SK-N-SH (cell line): ENCODE results near the gene TOR2A. TPM values are rescaled to one million over a fixed set of nuclear protein-coding genes. Genes with fewer than 3 reads are reported as not detected.

ENCODE experiments used
- CTCF ChIA-PET: fragments of 300-600, 350-600 bp; formaldehyde crosslinking; extraction: SDS; loops from one replicate; lab custom pipeline; 2021; lab: Yijun Ruan, JAX
- POLR2A ChIA-PET: fragments of 350-600 bp; sonication (Branson Sonifier 250); formaldehyde crosslinking; extraction: SDS; loops from one replicate; lab custom pipeline; 2020; ENCODE audit warnings: antibody characterized with exemption, inconsistent platforms; lab: Yijun Ruan, JAX
- DNase-seq: peaks from one replicate; pipeline ENCODE4 v3.0.0; 2012
- H2AFZ ChIP-seq: fragments of 200-600 bp; sonication (generic); 2 replicates; pipeline ENCODE4 v1.8.1; 2016; ENCODE audit warnings: antibody characterized with exemption, mild to moderate bottlenecking, low read depth
- H3F3A ChIP-seq: fragments of 200-600 bp; sonication (generic); replicated peaks from 2 replicates; pipeline ENCODE3; 2016; ENCODE audit warnings: antibody characterized with exemption, mild to moderate bottlenecking; ENCODE audit not compliant: insufficient read depth
- H3K27ac ChIP-seq, 2 experiments: fragments of 200-500 bp in 1 of 2; fragments of 200-600 bp in 1 of 2; sonication (Bioruptor generic) in 1 of 2; sonication (generic), shearing (Covaris generic) in 1 of 2; 2 replicates each; pipeline versions ENCODE4 v1.5.1 to v1.6.1; 2014 to 2016; ENCODE audit warnings: low read depth in 2 of 2, inconsistent platforms in 1 of 2, low read length in 1 of 2, mild to moderate bottlenecking in 1 of 2, mixed read lengths in 1 of 2
- H3K27me3 ChIP-seq: fragments of 200-600 bp; sonication (generic), shearing (Covaris generic); 2 replicates; pipeline ENCODE4 v1.6.1; 2016; ENCODE audit warnings: mixed run types; ENCODE audit not compliant: insufficient read depth
- H3K36me3 ChIP-seq, 2 experiments: fragments of 200-500 bp in 1 of 2; fragments of 200-600 bp in 1 of 2; sonication (Bioruptor generic) in 1 of 2; sonication (generic) in 1 of 2; replicated peaks in 1 of 2; 2 replicates each; pipeline versions ENCODE3 to v1.5.1; 2014 to 2016; ENCODE audit warnings: low read length in 1 of 2, mild to moderate bottlenecking in 1 of 2; ENCODE audit not compliant: insufficient read depth in 2 of 2, control insufficient read depth in 1 of 2
- H3K4me1 ChIP-seq, 2 experiments: fragments of 200-500 bp in 1 of 2; fragments of 200-600 bp in 1 of 2; sonication (Bioruptor generic) in 1 of 2; sonication (generic), shearing (Covaris generic) in 1 of 2; 2 replicates each; pipeline versions ENCODE4 v1.5.1 to v1.6.1; 2014 to 2016; ENCODE audit warnings: low read depth in 1 of 2, low read length in 1 of 2, mixed run types in 1 of 2; ENCODE audit not compliant: insufficient read depth in 2 of 2, control insufficient read depth in 1 of 2
- H3K4me2 ChIP-seq: fragments of 200-600 bp; sonication (generic), shearing (Covaris generic); 2 replicates; pipeline ENCODE4 v1.6.1; 2017; ENCODE audit warnings: mixed run types
- H3K4me3 ChIP-seq, 2 experiments: fragments of 200-500 bp in 1 of 2; fragments of 200-600 bp in 1 of 2; sonication (Bioruptor generic) in 1 of 2; sonication (generic), shearing (Covaris generic) in 1 of 2; 2 replicates each; pipeline versions ENCODE4 v1.5.1 to v1.8.1; 2014 to 2016; ENCODE audit warnings: low read depth in 2 of 2, inconsistent platforms in 1 of 2, low read length in 1 of 2, mild to moderate bottlenecking in 1 of 2, mixed read lengths in 1 of 2, moderate library complexity in 1 of 2
- H3K79me2 ChIP-seq: fragments of 200-600 bp; sonication (generic); 2 replicates; pipeline ENCODE4 v1.8.1; 2017; ENCODE audit warnings: mild to moderate bottlenecking; ENCODE audit not compliant: insufficient read depth
- H3K9ac ChIP-seq: fragments of 200-600 bp; sonication (generic); 2 replicates; pipeline ENCODE4 v1.6.1; 2017; ENCODE audit warnings: mixed run types
- H3K9me2 ChIP-seq: fragments of 200-600 bp; sonication (generic); 2 replicates; pipeline ENCODE4 v1.6.1; 2017; ENCODE audit warnings: mixed run types
- H3K9me3 ChIP-seq: fragments of 200-600 bp; sonication (generic); 2 replicates; pipeline ENCODE4 v1.6.1; 2017; ENCODE audit warnings: mixed run types, mild to moderate bottlenecking, moderate library complexity
- H4K20me1 ChIP-seq: fragments of 200-600 bp; sonication (generic); 2 replicates; pipeline ENCODE4 v1.6.1; 2017; ENCODE audit warnings: mild to moderate bottlenecking, mixed run types; ENCODE audit not compliant: insufficient read depth
- CTCF ChIP-seq: fragments of 200-600 bp; sonication (generic); IDR thresholded peaks from 2 replicates; pipeline ENCODE4 v1.6.1; 2017; ENCODE audit warnings: antibody characterized with exemption, mild to moderate bottlenecking, moderate library complexity
- ELF1 ChIP-seq: IDR thresholded peaks from 2 replicates; pipeline ENCODE4 v1.4.0; 2012
- EP300 ChIP-seq, 2 experiments: IDR thresholded peaks; 2 replicates each; pipeline versions ENCODE4 v1.4.0 to v1.6.1; 2012; ENCODE audit warnings: borderline replicate concordance in 1 of 2, low read depth in 1 of 2, low read length in 1 of 2
- FOXM1 ChIP-seq: IDR thresholded peaks from 2 replicates; pipeline ENCODE4 v1.4.0; 2012; ENCODE audit warnings: low read depth, mild to moderate bottlenecking
- GATA2 ChIP-seq: sonication (generic); formaldehyde crosslinking; IDR thresholded peaks from 2 replicates; pipeline ENCODE4 v1.5.0; 2020; ENCODE audit warnings: mild to moderate bottlenecking, missing genetic modification reagents
- IRF3 ChIP-seq: fragments of 150-350 bp; IDR thresholded peaks from 2 replicates; pipeline ENCODE4 v1.6.1; 2016; ENCODE audit warnings: mild to moderate bottlenecking, low read depth, low read length
- JUND ChIP-seq: IDR thresholded peaks from 2 replicates; pipeline ENCODE4 v1.4.0; 2012
- MAX ChIP-seq: IDR thresholded peaks from 2 replicates; pipeline ENCODE4 v1.4.0; 2012; ENCODE audit warnings: low read depth
- MEF2A ChIP-seq: IDR thresholded peaks from 2 replicates; pipeline ENCODE4 v1.4.0; 2012; ENCODE audit warnings: low read depth, borderline replicate concordance
- MXI1 ChIP-seq: IDR thresholded peaks from 2 replicates; pipeline ENCODE4 v1.6.1; 2012; ENCODE audit warnings: mild to moderate bottlenecking, low read depth, low read length, improper control_type of control experiment
- NFIC ChIP-seq: IDR thresholded peaks from 2 replicates; pipeline ENCODE4 v1.4.0; 2012; ENCODE audit warnings: borderline replicate concordance
- POLR2AphosphoS5 ChIP-seq: IDR thresholded peaks from 2 replicates; pipeline ENCODE4 v1.6.1; 2012; ENCODE audit warnings: low read depth, low read length
- RFX5 ChIP-seq: IDR thresholded peaks from 2 replicates; pipeline ENCODE4 v1.6.1; 2012; ENCODE audit warnings: mild to moderate bottlenecking, improper control_type of control experiment, low read length
- TCF12 ChIP-seq: IDR thresholded peaks from 2 replicates; pipeline ENCODE4 v1.4.0; 2012
- YY1 ChIP-seq: IDR thresholded peaks from 2 replicates; pipeline ENCODE4 v1.4.0; 2012; ENCODE audit warnings: low read depth, mild to moderate bottlenecking
- WGBS: methylation state at CpG from one replicate; pipeline ENCODE4 v1.1.6; 2017; ENCODE audit warnings: low lambda C conversion rate; 5-methylcytosine and 5-hydroxymethylcytosine counted together
- polyA plus RNA-seq, 3 experiments: library from polyadenylated mRNA; depleted of rRNA; stranded (reverse); fragments of >200 nt; gene quantifications; 2 replicates each; pipeline ENCODE4 v1.2.3, GENCODE V29; 2012

TOR2A gene
- polyA plus RNA-seq, 1 of the 3 experiments (the other 2 are of a cell fraction) = 17.2 TPM

- TF ChIP-seq IRF3 (no peak), TCF12 (no peak), YY1 (no peak)
Measured at GRCh38 chr9:127705577-127706379, 29.3 kb downstream of the TOR2A start (continued).

GRCh38 chr9:127703289-127703946, 31.7 kb downstream of the TOR2A start:
- no peaks in the 10 kb centered on the region for H3K27me3 ChIP-seq
- no peak overlapping the region for H3K4me2 ChIP-seq
- ChIA-PET POLR2A (interaction anchor here (1.4 kb wide), 1 partner anchor 12 kb away, joined by 4 read pairs; the partner anchor contains the start of genes PTRH1 and TTC16), CTCF (interaction anchor here (1.2 to 1.7 kb wide), 2 partner anchors 31 to 116 kb away, joined by 3 to 6 read pairs; partner anchors contain the start of gene TOR2A)
- H3K9me2 ChIP-seq = no peaks in the 10 kb centered on the region
- H3K27ac ChIP-seq = no peak overlapping the region
- H3K4me3 ChIP-seq = no peak overlapping the region
- no peaks in the 10 kb centered on the region for H3K79me2 ChIP-seq
- H3F3A ChIP-seq = peaks cover 1% of the 10 kb centered on the region
- no peaks in the 10 kb centered on the region for H4K20me1 ChIP-seq
- 91% methylated on average over 9 of the region's 9 CpGs for WGBS
- H3K36me3 ChIP-seq = no peaks in the 10 kb centered on the region
- no peak overlapping the region for H2AFZ ChIP-seq
- H3K4me1 ChIP-seq = peaks cover 0 to 37% of the 10 kb centered on the region in 2 experiments; a peak in 1 of 4 replicates
- H3K9me3 ChIP-seq = no peaks in the 10 kb centered on the region
- no peak overlapping the region for H3K9ac ChIP-seq
- no peak for DNase-seq
- TF ChIP-seq POLR2AphosphoS5 (no peak), JUND (no peak), NFIC (no peak), MXI1 (no peak), GATA2 (CRISPR knock-in tag) (no peak), EP300 (IDR thresholded peaks at IDR 0.05; ENCODE audit: borderline replicate concordance in 1 of 2, low read depth in 1 of 2, low read length in 1 of 2) (no peak), CTCF (no peak), ELF1 (no peak), RFX5 (no peak), MEF2A (no peak), MAX (no peak), FOXM1 (no peak)
